Stimulated activated CD4-positive, alpha-beta T cell treated with anti-CD3 and anti-CD28 coated beads, Interleukin-1b, Interleukin-23, amount 100 ng/mL, for 24 hours (primary cell): ENCODE results near the gene DNAJB4.

ENCODE experiments used
- DNase-seq, 4 experiments: peaks; one replicate each; pipeline ENCODE4 v3.0.0-alpha.2; 2020; ENCODE audit warnings: low read depth in 4 of 4, low spot score in 1 of 4

The DNAJB4 gene

GRCh38 chr1:78036450-78036849 is 31.7 kb downstream of the DNAJB4 start:
- DNase-seq, result no peak

GRCh38 chr1:78038071-78038470 is 33.3 kb downstream of the DNAJB4 start:
- DNase-seq, result no peak

GRCh38 chr1:78038491-78038939 is 33.8 kb downstream of the DNAJB4 start:
- no peak for DNase-seq

- DNase-seq, result no peak
Measured at GRCh38 chr1:78040484-78041089, 35.8 kb downstream of the DNAJB4 start.

GRCh38 chr1:78043436-78043835 is 38.7 kb downstream of the DNAJB4 start:
- DNase-seq, result no peak

GRCh38 chr1:78044796-78045562 is 40.2 kb downstream of the DNAJB4 start:
- no peak for DNase-seq

GRCh38 chr1:78045563-78045925 is 40.8 kb downstream of the DNAJB4 start:
- DNase-seq, result no peak

GRCh38 chr1:78045926-78046778 is 41.4 kb downstream of the DNAJB4 start, which contains the start of gene GIPC2:
GIPC2 (plus strand) TSS chr1:78045966; CDS start chr1:78046095, 129 bp downstream.
- peak in 2 of 4 experiments; percentile 4 to 28 for DNase-seq

- DNase-seq, result no peak
Measured at GRCh38 chr1:78047106-78047505, 42.4 kb downstream of the DNAJB4 start.

GRCh38 chr1:78047631-78048030 is 42.9 kb downstream of the DNAJB4 start:
- no peak for DNase-seq

- DNase-seq, result no peak
Measured at GRCh38 chr1:78048446-78048845, 43.7 kb downstream of the DNAJB4 start.

- no peak for DNase-seq
Measured at GRCh38 chr1:78049396-78049795, 44.7 kb downstream of the DNAJB4 start.

- DNase-seq, result no peak
Measured at GRCh38 chr1:78051005-78051404, 46.3 kb downstream of the DNAJB4 start.

- DNase-seq, result no peak
Measured at GRCh38 chr1:78052685-78053405, 48.1 kb downstream of the DNAJB4 start.

- no peak for DNase-seq
Measured at GRCh38 chr1:78053498-78053897, 48.8 kb downstream of the DNAJB4 start.

- no peak for DNase-seq
Measured at GRCh38 chr1:78054559-78054958, 49.8 kb downstream of the DNAJB4 start.

- no peak for DNase-seq
Measured at GRCh38 chr1:78054972-78055371, 50.2 kb downstream of the DNAJB4 start.

GRCh38 chr1:78055565-78056132 is 50.9 kb downstream of the DNAJB4 start:
- DNase-seq, result no peak

- no peak for DNase-seq
Measured at GRCh38 chr1:78058670-78059069, 53.9 kb downstream of the DNAJB4 start.

- DNase-seq, result no peak
Measured at GRCh38 chr1:78060857-78061563, 56.3 kb downstream of the DNAJB4 start.
